ENCODE measurements around the gene CABCOCO1.
A peak's percentile ranks its signal among the peaks of the same experiment; 100 is the strongest.
"Not testable (repeated sequence)": the region's sequence is repeated elsewhere in the genome, so short reads cannot be mapped to it uniquely, and the experiment has no call there.

The CABCOCO1 gene

DNA sequence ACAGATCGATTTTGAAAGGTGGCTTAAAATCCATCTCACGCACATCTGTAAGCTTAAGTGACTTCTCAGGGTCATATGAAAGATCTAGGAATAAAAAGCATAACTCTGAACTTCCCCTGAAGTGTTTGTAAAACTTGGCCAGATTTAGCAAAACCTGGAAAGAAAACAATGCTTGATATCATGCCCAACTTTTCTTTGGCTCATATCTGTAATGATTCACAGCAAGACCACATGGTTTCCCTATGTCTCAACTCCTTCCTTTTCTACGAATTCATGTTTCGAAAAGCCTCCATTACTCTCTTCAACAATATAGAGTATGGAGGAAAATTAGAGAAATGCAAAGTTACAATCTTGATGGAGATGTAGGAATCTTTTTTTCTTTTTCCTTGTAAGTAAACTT, 20.1 kb upstream of the CABCOCO1 start:
- DNase-seq (ENCODE audit: low spot score): peak; percentile 46

GRCh38 chr10:61643316-61643751, 19.4 kb upstream of the CABCOCO1 start:
- no peak for DNase-seq (ENCODE audit: low spot score)

DNA sequence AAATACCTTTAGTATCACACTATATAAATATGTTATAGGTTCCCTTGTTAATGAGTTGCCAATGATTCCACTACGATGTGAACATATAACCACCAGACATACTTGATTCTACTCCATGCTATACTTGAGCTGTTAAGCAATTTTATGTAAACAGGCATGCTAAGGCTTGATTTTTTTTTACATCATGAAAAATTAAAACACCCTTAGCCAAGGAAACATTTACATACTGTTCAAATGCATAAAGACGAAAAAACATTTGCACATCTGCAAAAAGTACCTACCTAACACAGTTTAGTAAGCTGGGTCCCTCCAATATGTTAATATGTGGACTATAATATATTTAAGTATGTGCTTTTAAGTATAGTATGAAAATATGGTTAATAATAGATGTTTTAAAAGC, 9.0 kb upstream of the CABCOCO1 start:
- no peak for DNase-seq (ENCODE audit: low spot score)

DNA sequence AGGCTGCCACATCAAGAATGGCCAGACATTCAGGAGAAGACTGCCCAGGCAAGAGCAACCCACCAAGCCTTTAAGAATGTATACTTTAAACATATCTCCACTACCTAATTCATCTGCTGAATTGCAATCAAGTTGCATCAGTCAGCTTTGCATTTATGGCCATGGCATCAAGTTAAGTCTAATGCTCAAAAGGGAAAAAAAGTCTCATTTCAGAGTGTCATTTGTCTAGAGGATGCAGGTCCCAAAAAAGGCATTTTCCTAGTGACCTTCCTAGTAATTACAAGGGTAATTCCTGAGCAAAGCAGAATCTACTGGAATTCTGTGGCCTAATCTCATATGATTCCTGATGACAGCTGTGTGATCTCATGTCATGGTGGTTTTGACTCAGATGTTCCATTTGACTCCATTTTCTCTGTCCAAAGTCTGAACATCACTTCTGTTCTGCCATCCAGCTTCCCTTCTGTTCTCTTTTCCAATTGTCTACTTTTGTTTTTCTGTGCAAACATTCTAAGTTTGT, 7.3 kb upstream of the CABCOCO1 start:
- no peak for DNase-seq (ENCODE audit: low spot score)

DNA sequence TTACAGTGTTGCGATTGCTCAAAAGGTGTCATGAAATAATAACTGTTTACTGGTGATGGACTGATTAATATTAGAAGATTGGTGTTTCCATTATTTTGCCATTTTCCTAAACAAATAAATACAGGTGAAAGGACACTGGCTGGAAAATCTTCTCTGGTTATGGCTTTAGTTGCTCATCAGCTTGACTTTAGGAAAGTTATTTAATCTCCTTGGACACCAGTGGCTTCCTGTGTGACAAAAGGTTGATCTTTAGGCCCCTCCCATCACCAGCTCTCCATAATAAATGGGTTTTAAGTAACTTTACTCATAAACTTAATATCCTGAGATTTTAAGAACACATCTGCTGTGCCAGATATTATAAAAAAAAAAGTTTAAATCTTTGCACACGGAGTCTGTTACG, 737 bp downstream of the CABCOCO1 start:
- no peak for DNase-seq (ENCODE audit: low spot score)

GRCh38 chr10:61664985-61665384, 2.3 kb downstream of the CABCOCO1 start:
- DNase-seq (ENCODE audit: low spot score): no peak

- DNase-seq (ENCODE audit: low spot score): no peak
Measured at GRCh38 chr10:61669161-61669725, 6.5 kb downstream of the CABCOCO1 start.

GRCh38 chr10:61669849-61670248, 7.1 kb downstream of the CABCOCO1 start:
- no peak for DNase-seq (ENCODE audit: low spot score)

DNA sequence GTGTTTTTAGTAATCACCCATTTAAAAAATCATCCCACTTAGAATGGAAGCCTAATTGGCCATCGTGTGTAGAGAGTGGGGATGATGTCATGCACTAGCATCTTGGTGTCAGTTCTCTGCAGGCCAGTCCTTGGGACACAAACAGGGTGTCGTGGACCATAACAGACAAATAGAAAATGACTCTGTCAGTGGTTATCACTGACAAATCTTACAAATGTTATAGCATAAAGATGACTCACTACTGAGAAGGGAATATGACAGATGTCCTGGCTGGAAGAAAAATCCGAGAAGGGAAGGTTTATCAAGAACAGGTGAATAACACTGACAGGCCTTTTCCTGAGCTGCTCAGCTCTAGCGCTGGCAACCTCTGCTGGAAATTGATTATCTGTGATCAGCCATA, 10.6 kb downstream of the CABCOCO1 start:
- DNase-seq (ENCODE audit: low spot score): no peak

GRCh38 chr10:61682323-61682722, 19.6 kb downstream of the CABCOCO1 start:
- DNase-seq (ENCODE audit: low spot score): no peak

DNA sequence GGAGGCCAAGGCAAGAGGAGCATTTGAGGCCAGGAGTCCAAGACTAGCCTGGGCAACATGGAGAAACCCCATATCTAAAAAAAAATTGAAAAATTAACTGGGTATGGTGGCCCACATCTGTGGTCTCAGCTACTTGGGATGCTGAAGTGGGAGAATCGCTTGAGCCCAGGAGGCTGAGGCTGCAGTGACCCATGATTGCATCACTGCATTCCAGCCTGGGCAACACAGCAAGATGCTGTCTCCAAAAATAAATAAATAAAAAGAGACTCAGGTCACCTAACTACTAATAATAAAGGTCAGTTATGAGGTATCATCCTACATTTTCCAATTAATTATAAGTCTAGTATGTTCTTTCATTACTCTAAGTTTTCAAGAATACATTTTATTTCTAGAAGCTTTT, 20.6 kb downstream of the CABCOCO1 start:
- DNase-seq (ENCODE audit: low spot score): no peak

DNA sequence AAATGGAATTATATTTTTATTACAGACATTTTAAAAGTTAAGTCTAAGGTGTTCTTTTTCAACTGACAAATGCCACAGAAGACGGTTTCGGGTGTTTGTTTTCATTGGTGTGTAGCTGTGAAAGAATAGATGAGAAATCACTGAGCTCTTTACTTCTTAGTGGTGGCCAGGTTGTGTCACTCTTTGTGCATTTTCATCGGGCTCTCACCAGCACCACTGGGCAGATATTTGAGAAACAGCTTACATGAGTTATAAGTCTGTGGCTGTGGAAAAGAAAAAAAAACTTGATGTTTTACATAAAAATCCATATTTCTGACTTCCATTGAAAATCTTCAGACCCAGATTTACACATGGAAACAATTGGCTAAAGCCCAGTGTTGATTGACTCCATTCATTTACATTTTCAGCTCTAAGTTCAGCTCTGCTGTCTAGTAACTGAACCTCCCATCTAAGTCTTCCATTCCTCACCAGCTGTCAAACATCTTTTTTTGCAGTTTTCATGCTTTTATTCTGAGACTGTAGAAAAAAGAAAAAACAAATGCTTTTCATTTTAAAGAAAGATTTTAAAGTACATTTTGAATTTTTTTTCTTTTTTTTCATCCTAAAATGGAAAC, 22.3 kb downstream of the CABCOCO1 start:
- DNase-seq (ENCODE audit: low spot score): no peak

- DNase-seq (ENCODE audit: low spot score): no peak
Measured at GRCh38 chr10:61688551-61689308, 26.0 kb downstream of the CABCOCO1 start.

- not testable (repeated sequence) for DNase-seq (ENCODE audit: low spot score)
Measured at GRCh38 chr10:61691667-61692066, 28.9 kb downstream of the CABCOCO1 start.

- peak; percentile 36 for DNase-seq (ENCODE audit: low spot score)
Measured at GRCh38 chr10:61692447-61693010, 29.8 kb downstream of the CABCOCO1 start.

- no peak for DNase-seq (ENCODE audit: low spot score)
Measured at GRCh38 chr10:61698968-61699655, 36.4 kb downstream of the CABCOCO1 start.

DNA sequence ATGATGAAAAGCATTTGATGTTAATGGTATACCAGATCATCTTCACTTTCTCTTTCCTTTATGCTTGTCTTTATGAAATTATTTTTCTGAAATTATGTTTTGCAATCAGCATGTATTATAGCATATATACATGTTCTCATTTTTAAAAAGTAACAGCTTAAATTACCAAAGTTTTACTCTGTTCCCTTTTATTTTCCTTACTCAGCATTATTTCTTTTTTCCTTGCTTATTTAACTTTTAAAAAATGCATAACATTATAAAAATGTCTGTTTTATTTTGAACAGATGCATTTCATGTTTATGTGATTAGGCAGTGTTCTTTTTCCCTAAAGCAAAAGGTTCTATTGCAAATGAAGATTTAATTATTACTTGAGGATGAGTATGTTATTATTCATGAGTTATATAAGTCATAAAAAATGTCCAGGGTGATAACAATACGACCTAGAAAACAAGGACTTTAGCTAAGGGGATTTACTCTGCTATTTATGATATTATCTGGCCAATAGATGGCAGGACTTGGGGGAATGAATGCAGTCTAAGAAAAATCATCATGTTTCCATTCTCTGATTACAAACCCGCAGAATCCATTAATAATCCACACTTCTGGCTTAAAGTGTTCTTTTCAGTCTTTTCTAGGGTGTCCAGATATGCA, 38.5 kb downstream of the CABCOCO1 start:
- DNase-seq (ENCODE audit: low spot score): no peak

DNA sequence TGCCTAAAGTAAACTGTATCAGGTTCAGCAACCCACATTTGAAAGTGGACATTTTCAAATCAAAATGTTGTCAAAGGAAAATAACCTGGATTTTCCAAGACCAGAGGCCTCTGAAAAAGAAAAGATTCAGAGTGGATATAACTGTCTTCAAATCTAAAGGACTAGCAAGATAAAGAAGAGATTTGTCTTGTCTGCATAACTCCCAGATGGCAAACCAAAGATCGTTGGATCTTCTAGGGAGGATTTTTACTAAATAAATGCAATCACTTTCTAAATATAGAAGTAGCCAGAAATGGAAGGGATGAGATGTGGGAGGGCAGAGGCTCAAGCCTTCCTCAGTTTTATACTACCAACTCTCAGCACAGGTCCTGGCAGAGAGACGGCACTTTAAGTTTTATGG, 39.0 kb downstream of the CABCOCO1 start:
- DNase-seq (ENCODE audit: low spot score): no peak

DNA sequence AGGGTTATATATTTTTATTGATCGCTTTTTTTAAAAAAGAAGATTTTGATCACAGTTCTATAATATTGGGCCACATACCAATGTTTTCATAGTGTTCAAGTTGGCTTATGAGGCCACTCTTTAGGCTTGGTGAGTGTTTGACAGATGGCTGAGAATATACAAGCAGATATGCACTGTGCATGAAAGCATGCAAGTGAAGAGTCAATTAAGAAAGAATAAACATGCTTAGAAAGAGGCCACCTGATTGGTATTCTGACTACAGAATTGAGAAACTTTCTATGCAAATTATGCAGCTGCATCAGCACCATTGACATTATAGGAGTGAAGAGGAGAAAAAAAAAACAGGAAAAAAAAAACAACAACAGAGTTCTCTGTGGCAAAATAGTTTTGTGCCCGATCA, 39.9 kb downstream of the CABCOCO1 start:
- DNase-seq (ENCODE audit: low spot score): no peak

- no peak for DNase-seq (ENCODE audit: low spot score)
Measured at GRCh38 chr10:61705022-61705613, 42.4 kb downstream of the CABCOCO1 start.

- DNase-seq (ENCODE audit: low spot score): no peak
Measured at GRCh38 chr10:61708846-61709245, 46.1 kb downstream of the CABCOCO1 start.

Measured in kidney capillary endothelial cell (primary cell).